Left lobe of liver (tissue), 2 donors: ENCODE measurements around the gene SDHAF4. TPM values are rescaled to one million over a fixed set of nuclear protein-coding genes. Genes with fewer than 3 reads are reported as not detected.
"Not testable (repeated sequence)": the region's sequence is repeated elsewhere in the genome, so short reads cannot be mapped to it uniquely, and the experiment has no call there.

Experiments used
- ATAC-seq: fragments of 200-7000 bp; cut with Tn5 transposase; one replicate; pipeline ENCODE4 v1.9.1; 2020; ENCODE audit warnings: mild to moderate bottlenecking, moderate library complexity
- DNase-seq: peaks from one replicate; pipeline ENCODE4 v3.0.0-alpha.2; 2020; ENCODE audit warnings: low spot score
- total RNA-seq: library from RNA; stranded (reverse); gene quantifications from one replicate; pipeline ENCODE4 v1.2.1, GENCODE V29; 2021
- donor health status: DM: no; HTN: no; CAD: no; lungs with moderate emphysema.
- donor health status: DM: no; HTN: yes; CAD: no.

The SDHAF4 gene
- total RNA-seq: 4.7 TPM

GRCh38 chr6:70566751-70567382 lies at the start of gene SDHAF4:
TSS of gene SDHAF4 (plus strand) at chr6:70566930. CDS start at chr6:70566941, 11 bp downstream.
- peak; percentile 100 for ATAC-seq
- peak; percentile 94 for DNase-seq

- DNase-seq (no peak), ATAC-seq (no peak)
Measured at GRCh38 chr6:70518723-70519122, 48.0 kb upstream of the SDHAF4 start.

GRCh38 chr6:70520575-70520974 lies 46.2 kb upstream of the SDHAF4 start:
- no peak for DNase-seq
- ATAC-seq: peak; percentile 64

- DNase-seq: no peak
- ATAC-seq: peak; percentile 64
Measured at GRCh38 chr6:70524721-70525286, 41.9 kb upstream of the SDHAF4 start.

GRCh38 chr6:70527071-70527737 lies 39.5 kb upstream of the SDHAF4 start:
- ATAC-seq (no peak), DNase-seq (no peak)

GRCh38 chr6:70530023-70530422 lies 36.7 kb upstream of the SDHAF4 start:
- ATAC-seq: no peak

GRCh38 chr6:70531133-70531532 lies 35.6 kb upstream of the SDHAF4 start:
- ATAC-seq (no peak), DNase-seq (no peak)

More at GRCh38 chr6:70530023-70530422, 36.7 kb upstream of the SDHAF4 start:
- no peak for DNase-seq

- DNase-seq (no peak), ATAC-seq (no peak)
Measured at GRCh38 chr6:70537266-70537665, 29.5 kb upstream of the SDHAF4 start.

- no peak for ATAC-seq
- no peak for DNase-seq
Measured at GRCh38 chr6:70538376-70538775, 28.4 kb upstream of the SDHAF4 start.

GRCh38 chr6:70547313-70547712 lies 19.4 kb upstream of the SDHAF4 start:
- ATAC-seq (peak; percentile 47), DNase-seq (no peak)

- no peak for DNase-seq
- ATAC-seq: no peak
Measured at GRCh38 chr6:70547905-70548304, 18.8 kb upstream of the SDHAF4 start.

GRCh38 chr6:70549327-70549726 lies 17.4 kb upstream of the SDHAF4 start:
- DNase-seq: no peak
- no peak for ATAC-seq

GRCh38 chr6:70551566-70551965 lies 15.2 kb upstream of the SDHAF4 start:
- no peak for DNase-seq
- peak; percentile 76 for ATAC-seq

- DNase-seq, ATAC-seq: not testable (repeated sequence)
Measured at GRCh38 chr6:70552286-70552940, 14.3 kb upstream of the SDHAF4 start.

- DNase-seq (no peak), ATAC-seq (no peak)
Measured at GRCh38 chr6:70552974-70553373, 13.8 kb upstream of the SDHAF4 start.

- no peak for DNase-seq
- no peak for ATAC-seq
Measured at GRCh38 chr6:70557998-70558397, 8.7 kb upstream of the SDHAF4 start.

GRCh38 chr6:70562401-70562800 lies 4.3 kb upstream of the SDHAF4 start:
- ATAC-seq, DNase-seq: not testable (repeated sequence)

GRCh38 chr6:70563530-70563929 lies 3.2 kb upstream of the SDHAF4 start:
- no peak for ATAC-seq

GRCh38 chr6:70574643-70575042 lies 7.9 kb downstream of the SDHAF4 start:
- DNase-seq (no peak), ATAC-seq (no peak)

More at GRCh38 chr6:70563530-70563929, 3.2 kb upstream of the SDHAF4 start:
- no peak for DNase-seq

GRCh38 chr6:70575899-70576495 lies 9.3 kb downstream of the SDHAF4 start:
- DNase-seq: no peak
- no peak for ATAC-seq

GRCh38 chr6:70586114-70586513 lies 19.4 kb downstream of the SDHAF4 start:
- no peak for DNase-seq

More at GRCh38 chr6:70586114-70586513, 19.4 kb downstream of the SDHAF4 start:
- ATAC-seq: no peak
